ENCODE measurements around the gene CHRNB2.

DNA sequence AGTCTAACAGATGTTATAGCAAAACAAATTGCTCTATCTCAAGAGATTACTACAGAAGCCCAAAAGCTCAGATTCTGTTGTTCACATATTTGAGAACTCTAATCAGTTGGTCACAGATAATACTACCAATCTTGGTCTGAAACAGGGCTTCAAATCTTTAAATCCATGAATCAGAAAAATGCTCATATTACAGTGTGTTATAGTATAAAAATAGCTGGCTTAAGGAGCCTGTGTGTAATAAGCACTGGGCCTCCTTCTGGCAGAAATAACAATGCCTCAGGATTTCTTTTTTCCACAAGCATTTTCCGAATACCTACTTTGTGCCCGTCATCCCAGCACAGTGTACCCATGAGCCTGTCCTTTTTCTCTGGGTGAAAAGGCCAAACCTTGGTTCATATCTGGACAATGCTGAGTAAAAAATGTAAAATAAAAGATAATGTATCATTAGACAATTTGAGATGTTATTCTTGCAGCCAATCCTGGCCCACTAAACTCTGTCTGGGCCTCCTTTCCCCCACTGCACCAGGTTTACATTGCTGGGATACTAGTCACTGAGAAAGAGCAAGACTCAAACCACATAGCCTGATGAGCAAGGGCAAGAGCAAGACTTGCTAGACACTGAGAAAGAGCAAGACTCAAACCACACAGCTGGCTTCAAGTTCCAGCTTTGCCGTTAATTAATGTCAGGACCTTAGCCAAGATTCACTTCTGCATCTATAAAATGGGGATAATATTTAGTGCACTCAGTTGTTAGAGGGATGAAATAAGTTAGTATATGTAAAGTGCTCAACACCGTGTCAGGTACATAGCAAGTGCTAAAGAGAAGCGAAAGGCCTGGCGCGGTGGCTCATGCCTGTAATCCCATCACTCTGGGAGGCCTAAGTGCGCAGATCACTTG, 57.4 kb downstream of the CHRNB2 start:
- TF ChIP-seq CTCF (IDR thresholded peaks at IDR 0.05) (no peak), POLR2A (IDR thresholded peaks at IDR 0.05) (no peak), POLR2AphosphoS5 (IDR thresholded peaks at IDR 0.05; ENCODE audit: insufficient read depth in 1 of 2, low read depth in 1 of 2) (no peak)
